ENCODE results near the gene MAP7. TPM values are rescaled to one million over a fixed set of nuclear protein-coding genes. Genes with fewer than 3 reads are reported as not detected.

Gene MAP7
- total and polyA plus RNA-seq, 2 experiments from 2014 or later = 4.1 to 13.8 TPM

DNA sequence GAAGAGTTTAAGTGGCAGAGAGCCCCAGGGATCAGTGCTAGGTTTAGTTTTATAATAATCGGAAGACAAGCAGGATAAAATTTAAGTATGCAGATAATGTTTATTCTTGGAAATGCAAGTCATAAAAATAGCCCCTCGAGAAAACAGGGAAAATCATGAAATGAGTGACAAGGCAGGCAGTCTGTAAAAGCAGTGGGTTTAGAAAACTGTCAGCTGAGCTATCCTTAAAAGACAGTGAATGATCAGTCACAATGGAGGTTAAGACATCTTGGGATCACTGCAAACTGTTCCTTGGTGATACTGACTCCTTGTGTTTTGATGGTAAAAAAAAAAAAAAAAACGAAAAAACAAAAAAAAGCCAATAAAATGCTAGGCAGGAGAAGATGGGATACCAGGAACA lies 199.3 kb downstream of the MAP7 start:
- DNase-seq (ENCODE audit: low read depth in 1 of 2, low spot score in 1 of 2) = no peak
- H3K27me3 ChIP-seq = no peaks in the 10 kb centered on the region
- no peaks in the 10 kb centered on the region for H3K4me1 ChIP-seq (ENCODE audit: low read depth)
- H3K36me3 ChIP-seq = no peaks in the 10 kb centered on the region
- H3K27ac ChIP-seq = no peak overlapping the region
- H3K9me3 ChIP-seq (ENCODE audit: low read depth) = no peaks in the 10 kb centered on the region
- no peak overlapping the region for H3K4me3 ChIP-seq
- TF ChIP-seq, protein P1, sequence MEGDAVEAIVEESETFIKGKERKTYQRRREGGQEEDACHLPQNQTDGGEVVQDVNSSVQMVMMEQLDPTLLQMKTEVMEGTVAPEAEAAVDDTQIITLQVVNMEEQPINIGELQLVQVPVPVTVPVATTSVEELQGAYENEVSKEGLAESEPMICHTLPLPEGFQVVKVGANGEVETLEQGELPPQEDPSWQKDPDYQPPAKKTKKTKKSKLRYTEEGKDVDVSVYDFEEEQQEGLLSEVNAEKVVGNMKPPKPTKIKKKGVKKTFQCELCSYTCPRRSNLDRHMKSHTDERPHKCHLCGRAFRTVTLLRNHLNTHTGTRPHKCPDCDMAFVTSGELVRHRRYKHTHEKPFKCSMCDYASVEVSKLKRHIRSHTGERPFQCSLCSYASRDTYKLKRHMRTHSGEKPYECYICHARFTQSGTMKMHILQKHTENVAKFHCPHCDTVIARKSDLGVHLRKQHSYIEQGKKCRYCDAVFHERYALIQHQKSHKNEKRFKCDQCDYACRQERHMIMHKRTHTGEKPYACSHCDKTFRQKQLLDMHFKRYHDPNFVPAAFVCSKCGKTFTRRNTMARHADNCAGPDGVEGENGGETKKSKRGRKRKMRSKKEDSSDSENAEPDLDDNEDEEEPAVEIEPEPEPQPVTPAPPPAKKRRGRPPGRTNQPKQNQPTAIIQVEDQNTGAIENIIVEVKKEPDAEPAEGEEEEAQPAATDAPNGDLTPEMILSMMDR (IDR thresholded peaks at IDR 0.05; ENCODE audit: low read depth, low read length) = no peak

DNA sequence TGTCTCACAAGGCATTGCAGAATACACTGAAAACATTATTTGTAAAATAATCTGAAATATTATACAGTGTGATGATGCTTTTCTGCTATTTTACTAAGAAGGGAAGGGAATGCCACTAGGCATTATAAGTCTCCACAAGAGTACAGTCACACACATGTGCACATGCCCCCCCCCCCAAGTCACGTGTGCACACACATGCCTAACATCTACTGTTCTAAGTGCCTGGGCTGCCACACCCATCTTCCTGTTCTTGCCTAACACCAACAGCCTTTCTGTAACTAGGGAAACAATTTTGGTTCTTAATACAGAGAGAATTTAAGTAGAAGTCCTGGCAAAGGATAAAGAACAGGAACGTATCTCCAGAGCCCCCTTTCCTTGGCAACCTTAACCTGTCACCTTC lies 202.4 kb downstream of the MAP7 start:
- no peaks in the 10 kb centered on the region for H3K27me3 ChIP-seq
- H3K36me3 ChIP-seq = no peaks in the 10 kb centered on the region
- TF ChIP-seq, protein P1 (IDR thresholded peaks at IDR 0.05; ENCODE audit: low read depth, low read length) = no peak
- H3K4me1 ChIP-seq (ENCODE audit: low read depth) = no peaks in the 10 kb centered on the region
- no peaks in the 10 kb centered on the region for H3K9me3 ChIP-seq (ENCODE audit: low read depth)
- no peak overlapping the region for H3K27ac ChIP-seq
- H3K4me3 ChIP-seq = no peak overlapping the region
- DNase-seq (ENCODE audit: low read depth in 1 of 2, low spot score in 1 of 2) = no peak

DNA sequence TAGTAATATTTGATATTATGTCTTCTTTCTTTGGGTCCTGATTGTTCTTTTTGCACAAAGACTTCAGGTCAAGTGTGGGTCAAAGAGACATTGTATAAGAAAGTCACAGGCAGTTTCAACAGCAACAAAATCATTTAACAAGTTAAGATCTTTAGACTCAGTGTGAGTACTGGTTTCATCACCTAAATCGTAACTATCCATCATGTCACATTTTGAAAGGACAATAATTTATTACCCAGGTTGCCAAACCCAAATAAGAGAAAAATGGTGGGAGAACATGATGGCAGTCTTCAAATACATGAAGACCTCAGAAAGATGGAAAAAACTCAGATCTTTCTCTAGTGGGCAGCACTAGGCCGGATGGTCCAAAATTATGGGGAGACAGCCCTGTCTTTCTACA lies 205.1 kb downstream of the MAP7 start:
- Histone ChIP-seq H3K9me3 (ENCODE audit: low read depth) (no peaks in the 10 kb centered on the region), H3K27ac (no peak overlapping the region), H3K4me3 (no peak overlapping the region), H3K4me1 (ENCODE audit: low read depth) (no peaks in the 10 kb centered on the region), H3K27me3 (no peaks in the 10 kb centered on the region), H3K36me3 (no peaks in the 10 kb centered on the region)
- TF ChIP-seq, protein P1 (IDR thresholded peaks at IDR 0.05; ENCODE audit: low read depth, low read length) = no peak
- no peak for DNase-seq (ENCODE audit: low read depth in 1 of 2, low spot score in 1 of 2)

DNA sequence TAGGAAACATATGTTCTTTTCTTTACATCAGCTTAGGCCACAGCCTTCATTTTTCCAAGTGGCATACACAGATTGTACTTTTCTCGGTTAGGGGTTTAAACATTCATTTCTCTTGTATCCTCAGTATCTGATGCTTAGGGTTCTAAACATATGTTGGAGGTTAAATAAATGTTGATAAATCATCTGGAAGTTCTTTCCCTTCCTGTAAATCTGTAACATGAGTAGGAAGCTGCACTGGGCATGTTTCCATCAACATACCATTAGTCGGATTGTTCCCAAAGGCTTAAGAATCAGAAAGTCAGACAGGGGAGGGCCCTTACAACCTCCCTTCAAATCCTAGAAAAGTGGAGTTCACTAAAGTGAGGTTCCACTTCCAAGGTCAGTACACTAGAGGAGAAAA lies 205.8 kb downstream of the MAP7 start:
- Histone ChIP-seq H3K9me3 (ENCODE audit: low read depth) (no peaks in the 10 kb centered on the region), H3K27ac (no peak overlapping the region), H3K27me3 (no peaks in the 10 kb centered on the region), H3K4me3 (no peak overlapping the region), H3K36me3 (no peaks in the 10 kb centered on the region), H3K4me1 (ENCODE audit: low read depth) (no peaks in the 10 kb centered on the region)
- peak in 1 of 2 donors; percentile 72 for DNase-seq (ENCODE audit: low read depth in 1 of 2, low spot score in 1 of 2)
- TF ChIP-seq, protein P1 (IDR thresholded peaks at IDR 0.05; ENCODE audit: low read depth, low read length) = no peak

DNA sequence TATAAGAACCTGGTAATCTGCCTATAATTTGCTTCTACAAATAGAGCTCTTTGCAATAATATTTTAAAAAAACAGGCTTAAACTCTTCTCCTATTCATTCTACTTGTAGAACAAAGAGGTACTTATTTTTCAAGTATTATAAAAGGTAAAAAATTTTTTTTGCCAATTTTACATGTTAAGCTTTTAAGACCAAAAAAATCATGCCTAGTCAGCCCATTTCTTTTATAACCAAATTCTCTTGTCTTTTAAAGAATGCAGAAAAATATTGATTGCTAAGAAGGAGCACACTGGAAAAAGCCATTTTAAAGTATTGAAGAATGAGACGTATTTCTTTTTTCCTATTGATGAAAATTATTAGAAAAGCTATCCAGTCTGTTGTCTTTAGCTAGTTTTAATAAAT lies 206.5 kb downstream of the MAP7 start:
- Histone ChIP-seq H3K36me3 (no peaks in the 10 kb centered on the region), H3K9me3 (ENCODE audit: low read depth) (no peaks in the 10 kb centered on the region)

More for the DNA sequence above, 206.5 kb downstream of the MAP7 start:
- no peak for DNase-seq (ENCODE audit: low read depth in 1 of 2, low spot score in 1 of 2)
- H3K27ac ChIP-seq = no peak overlapping the region
- H3K4me3 ChIP-seq = no peak overlapping the region
- no peaks in the 10 kb centered on the region for H3K27me3 ChIP-seq
- no peaks in the 10 kb centered on the region for H3K4me1 ChIP-seq (ENCODE audit: low read depth)
- TF ChIP-seq, protein P1 (IDR thresholded peaks at IDR 0.05; ENCODE audit: low read depth, low read length) = no peak
